ENCODE results near the gene PTH1R.

PTH1R gene

GRCh38 chr3:46894256-46894655 is 16.7 kb downstream of the PTH1R start:
- Mint-ChIP-seq H3K27me3 (peaks cover 84% of the 10 kb centered on the region), H3K4me1 (peaks cover 37% of the 10 kb centered on the region), H3K4me3 (no peak overlapping the region), H3K36me3 (no peaks in the 10 kb centered on the region), H3K27ac (no peak overlapping the region), H3K9me3 (no peaks in the 10 kb centered on the region)
- no peak for ATAC-seq

DNA sequence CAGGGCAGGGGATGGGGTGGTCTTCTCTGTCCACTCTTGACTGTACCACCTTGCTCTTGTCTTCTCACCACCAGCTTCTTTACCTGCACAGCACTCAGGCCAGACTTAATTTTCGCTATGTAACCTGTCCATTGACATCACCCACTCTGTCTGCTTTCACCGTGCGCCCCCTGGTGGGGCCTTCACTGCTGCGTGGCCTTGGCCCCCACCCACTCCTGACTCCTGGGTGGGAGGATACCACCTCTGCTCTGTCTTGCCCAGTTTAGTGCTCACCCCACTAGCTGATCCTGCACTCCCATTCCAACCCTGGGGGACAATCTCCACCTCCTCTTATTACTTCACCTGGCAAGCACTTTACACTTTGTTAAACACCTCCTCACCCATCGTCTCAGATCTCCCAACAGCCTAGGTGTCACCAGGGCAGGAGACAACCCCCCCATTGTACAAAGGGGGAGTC is 17.7 kb downstream of the PTH1R start:
- Mint-ChIP-seq H3K4me1 (peaks cover 37% of the 10 kb centered on the region), H3K27ac (no peak overlapping the region)

GRCh38 chr3:46895761-46896160 is 18.2 kb downstream of the PTH1R start:
- Mint-ChIP-seq H3K27ac (no peak overlapping the region), H3K27me3 (peaks cover 71% of the 10 kb centered on the region), H3K4me1 (peaks cover 37% of the 10 kb centered on the region), H3K4me3 (no peak overlapping the region), H3K9me3 (no peaks in the 10 kb centered on the region), H3K36me3 (no peaks in the 10 kb centered on the region)
- ATAC-seq, result no peak

More for the DNA sequence above, 17.7 kb downstream of the PTH1R start:
- H3K36me3 Mint-ChIP-seq, result no peaks in the 10 kb centered on the region
- peaks cover 76% of the 10 kb centered on the region for H3K27me3 Mint-ChIP-seq
- peak; percentile 72 for ATAC-seq
- H3K4me3 Mint-ChIP-seq, result no peak overlapping the region
- no peaks in the 10 kb centered on the region for H3K9me3 Mint-ChIP-seq

- peaks cover 64% of the 10 kb centered on the region for H3K27me3 Mint-ChIP-seq
- no peaks in the 10 kb centered on the region for H3K9me3 Mint-ChIP-seq
- no peak overlapping the region for H3K4me3 Mint-ChIP-seq
- no peak overlapping the region for H3K27ac Mint-ChIP-seq
- no peaks in the 10 kb centered on the region for H3K36me3 Mint-ChIP-seq
- peaks cover 37% of the 10 kb centered on the region for H3K4me1 Mint-ChIP-seq
- ATAC-seq, result no peak
Observed at GRCh38 chr3:46896386-46896785, 18.9 kb downstream of the PTH1R start.

DNA sequence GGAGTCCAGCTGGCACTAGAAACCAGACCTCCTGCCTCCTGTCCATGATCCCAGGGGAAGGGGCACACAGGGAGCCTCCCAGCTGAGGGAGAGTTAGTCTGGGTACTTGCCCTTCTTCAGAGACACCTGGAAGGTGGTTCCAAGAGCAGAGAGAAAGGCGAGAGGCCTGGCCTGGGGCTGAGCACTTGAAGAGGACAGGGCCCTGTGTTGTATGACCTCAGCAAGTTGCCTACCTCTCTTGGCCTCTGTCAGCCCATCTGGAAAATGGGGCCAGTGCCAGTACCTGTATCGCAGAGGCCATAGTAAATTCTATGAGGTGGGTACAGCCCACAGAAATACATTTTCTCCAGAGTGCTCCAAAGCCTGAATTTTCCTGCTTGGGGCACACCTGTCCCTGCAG is 19.5 kb downstream of the PTH1R start:
- Mint-ChIP-seq H3K4me1 (peaks cover 37% of the 10 kb centered on the region), H3K36me3 (no peaks in the 10 kb centered on the region), H3K4me3 (no peak overlapping the region), H3K9me3 (no peaks in the 10 kb centered on the region), H3K27ac (no peak overlapping the region), H3K27me3 (peaks cover 58% of the 10 kb centered on the region)
- no peak for ATAC-seq

- Mint-ChIP-seq H3K36me3 (no peaks in the 10 kb centered on the region), H3K4me3 (no peak overlapping the region), H3K27me3 (peaks cover 54% of the 10 kb centered on the region), H3K9me3 (no peaks in the 10 kb centered on the region), H3K27ac (no peak overlapping the region), H3K4me1 (peaks cover 32% of the 10 kb centered on the region)
- ATAC-seq, result no peak
Observed at GRCh38 chr3:46897829-46898320, 20.4 kb downstream of the PTH1R start.

- H3K4me3 Mint-ChIP-seq, result peak overlapping the region; percentile 55
- no peaks in the 10 kb centered on the region for H3K36me3 Mint-ChIP-seq
- ATAC-seq, result peak; percentile 31
- peaks cover 27% of the 10 kb centered on the region for H3K4me1 Mint-ChIP-seq
- H3K27ac Mint-ChIP-seq, result no peak overlapping the region
- H3K27me3 Mint-ChIP-seq, result peaks cover 47% of the 10 kb centered on the region
- no peaks in the 10 kb centered on the region for H3K9me3 Mint-ChIP-seq
Observed at GRCh38 chr3:46898321-46899150, 21.0 kb downstream of the PTH1R start.

- no peaks in the 10 kb centered on the region for H3K9me3 Mint-ChIP-seq
- no peak overlapping the region for H3K27ac Mint-ChIP-seq
- H3K4me3 Mint-ChIP-seq, result no peak overlapping the region
- H3K36me3 Mint-ChIP-seq, result no peaks in the 10 kb centered on the region
- H3K27me3 Mint-ChIP-seq, result peaks cover 40% of the 10 kb centered on the region
- no peak for ATAC-seq
- H3K4me1 Mint-ChIP-seq, result peaks cover 21% of the 10 kb centered on the region
Observed at GRCh38 chr3:46899151-46900006, 21.9 kb downstream of the PTH1R start.

DNA sequence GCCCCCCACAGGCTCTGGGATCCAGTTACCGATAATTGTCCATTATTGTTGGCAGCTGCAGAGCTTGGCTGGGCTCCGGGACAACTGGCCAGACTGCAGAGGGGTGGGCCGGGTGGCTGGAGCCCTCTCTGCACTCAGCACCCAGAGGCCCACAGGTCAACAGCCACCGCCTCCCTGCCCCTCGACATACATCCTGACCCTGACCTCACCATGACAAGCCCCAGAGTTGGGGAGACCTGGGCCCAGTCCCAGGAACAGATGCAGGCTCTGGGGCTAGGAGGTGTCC is 22.4 kb downstream of the PTH1R start:
- Mint-ChIP-seq H3K27ac (no peak overlapping the region), H3K4me3 (no peak overlapping the region), H3K4me1 (peaks cover 21% of the 10 kb centered on the region), H3K36me3 (no peaks in the 10 kb centered on the region), H3K9me3 (no peaks in the 10 kb centered on the region), H3K27me3 (peaks cover 38% of the 10 kb centered on the region)
- ATAC-seq, result no peak

DNA sequence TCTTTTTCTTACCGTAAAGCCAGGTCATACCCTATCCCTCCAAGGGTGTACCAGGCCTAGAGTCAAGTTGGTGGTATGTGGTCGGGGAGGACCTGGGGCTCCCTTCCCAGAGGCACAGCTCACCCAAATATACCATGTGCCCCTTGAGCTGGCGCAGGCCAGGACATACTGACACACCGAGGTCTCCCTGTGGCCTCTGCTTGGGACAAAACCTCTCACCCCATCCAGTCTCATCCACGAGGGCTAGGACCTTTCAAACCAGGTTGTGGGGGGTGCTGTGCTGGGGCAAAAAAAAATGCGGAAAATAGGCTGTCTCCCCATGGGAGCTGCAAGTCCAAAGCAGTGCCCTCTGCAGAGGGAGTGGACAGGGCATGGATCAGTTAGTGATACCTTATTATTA is 22.8 kb downstream of the PTH1R start:
- no peaks in the 10 kb centered on the region for H3K36me3 Mint-ChIP-seq
- H3K9me3 Mint-ChIP-seq, result no peaks in the 10 kb centered on the region
- no peak overlapping the region for H3K27ac Mint-ChIP-seq
- no peak overlapping the region for H3K4me3 Mint-ChIP-seq
- peaks cover 34% of the 10 kb centered on the region for H3K27me3 Mint-ChIP-seq
- no peak for ATAC-seq
- H3K4me1 Mint-ChIP-seq, result peaks cover 18% of the 10 kb centered on the region

GRCh38 chr3:46901061-46901460 is 23.5 kb downstream of the PTH1R start:
- peaks cover 16% of the 10 kb centered on the region for H3K4me1 Mint-ChIP-seq
- H3K27me3 Mint-ChIP-seq, result peaks cover 27% of the 10 kb centered on the region
- no peaks in the 10 kb centered on the region for H3K36me3 Mint-ChIP-seq
- H3K4me3 Mint-ChIP-seq, result no peak overlapping the region
- no peak overlapping the region for H3K27ac Mint-ChIP-seq
- no peaks in the 10 kb centered on the region for H3K9me3 Mint-ChIP-seq
- ATAC-seq, result no peak

- H3K9me3 Mint-ChIP-seq, result no peaks in the 10 kb centered on the region
- H3K36me3 Mint-ChIP-seq, result no peaks in the 10 kb centered on the region
- peaks cover 20% of the 10 kb centered on the region for H3K27me3 Mint-ChIP-seq
- no peak overlapping the region for H3K4me3 Mint-ChIP-seq
- no peak for ATAC-seq
- peaks cover 16% of the 10 kb centered on the region for H3K4me1 Mint-ChIP-seq
- no peak overlapping the region for H3K27ac Mint-ChIP-seq
Observed at GRCh38 chr3:46901591-46902187, 24.2 kb downstream of the PTH1R start.

- peaks cover 16% of the 10 kb centered on the region for H3K4me1 Mint-ChIP-seq
- no peak overlapping the region for H3K4me3 Mint-ChIP-seq
- no peak overlapping the region for H3K27ac Mint-ChIP-seq
- no peak for ATAC-seq
- H3K9me3 Mint-ChIP-seq, result no peaks in the 10 kb centered on the region
- no peaks in the 10 kb centered on the region for H3K36me3 Mint-ChIP-seq
- peaks cover 19% of the 10 kb centered on the region for H3K27me3 Mint-ChIP-seq
Observed at GRCh38 chr3:46902188-46902631, 24.7 kb downstream of the PTH1R start.

- peaks cover 6% of the 10 kb centered on the region for H3K4me1 Mint-ChIP-seq
- no peak for ATAC-seq
- H3K9me3 Mint-ChIP-seq, result no peaks in the 10 kb centered on the region
- peaks cover 8% of the 10 kb centered on the region for H3K27me3 Mint-ChIP-seq
- no peak overlapping the region for H3K4me3 Mint-ChIP-seq
- no peaks in the 10 kb centered on the region for H3K36me3 Mint-ChIP-seq
- H3K27ac Mint-ChIP-seq, result no peak overlapping the region
Observed at GRCh38 chr3:46903341-46904302, 26.1 kb downstream of the PTH1R start.
